ENCODE data around the gene PXN. TPM values are rescaled to one million over a fixed set of nuclear protein-coding genes. Genes with fewer than 3 reads are reported as not detected.

The PXN gene
- total and polyA plus RNA-seq, 2 of the 13 experiments (the other 11 are each of a cell fraction or from before 2014, with no cell fraction given), result 13.6 to 14.2 TPM

DNA sequence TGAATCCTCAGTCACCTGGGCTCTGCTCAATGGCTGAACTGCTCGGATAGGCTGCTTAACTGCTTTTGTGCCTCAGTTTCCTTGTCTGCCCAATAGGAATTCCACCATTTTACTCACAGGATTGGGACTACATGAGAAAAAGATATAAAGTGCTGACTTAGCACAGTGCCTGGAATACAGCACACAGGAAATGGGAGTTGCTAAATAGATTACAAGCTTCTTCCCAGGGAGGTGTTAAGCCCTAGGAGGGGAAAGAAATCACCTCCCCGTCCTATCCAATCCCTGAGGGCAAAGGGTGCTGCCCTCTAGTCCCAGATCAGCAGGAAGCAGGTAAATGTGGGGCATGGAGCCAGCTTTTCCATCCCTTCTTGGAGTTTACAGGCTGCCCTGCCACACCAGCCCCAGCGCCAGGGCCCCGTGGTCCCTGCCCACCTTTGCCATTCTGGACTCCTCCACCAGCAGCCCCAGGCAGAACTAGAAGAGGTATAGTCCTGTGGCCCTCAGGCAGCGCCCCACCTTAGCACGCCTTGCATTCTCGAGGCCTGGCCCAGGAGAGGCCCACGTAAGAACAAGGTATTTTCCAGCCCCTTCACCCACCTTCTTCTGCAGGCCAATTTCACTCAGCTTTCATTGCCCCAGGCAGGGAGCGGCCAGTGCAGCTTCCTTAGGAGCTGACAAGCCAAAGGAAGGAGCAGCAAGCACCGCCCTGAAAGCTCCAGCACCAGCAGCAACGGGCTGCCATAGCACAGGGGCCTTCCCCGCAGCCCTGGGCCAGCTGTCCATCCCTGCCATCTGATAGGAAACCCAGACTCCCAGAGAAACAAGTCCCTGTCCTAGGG, 35.8 kb downstream of the PXN start:
- H3K27me3 ChIP-seq (ENCODE audit: control insufficient read depth in 1 of 2, insufficient read depth in 2 of 2, low read length in 2 of 2), result no peaks in the 10 kb centered on the region
- peak overlapping the region; percentile 100 for H3K27ac ChIP-seq (ENCODE audit: extremely low read length, insufficient read depth, low read length)
- H3K9ac ChIP-seq (ENCODE audit: insufficient read depth, low read depth, low read length), result peak overlapping the region; percentile 84
- POLR2A ChIA-PET, result interaction anchor here (0.8 to 8.7 kb wide), 17 partner anchors 9 to 234 kb away, joined by 3 to 461 read pairs (median 10); partner anchors contain the start of genes PXN, RAB35, RNU4-1 and RNU4-2
- no peaks in the 10 kb centered on the region for H3K9me3 ChIP-seq (ENCODE audit: low read length)
- H2AFZ ChIP-seq (ENCODE audit: low read length), result no peak overlapping the region
- peaks cover 100% of the 10 kb centered on the region for H3K4me1 ChIP-seq (ENCODE audit: insufficient read depth, low read length)
- 0% methylated on average over 4 of the region's 12 CpGs for WGBS (ENCODE audit: low lambda C conversion rate)
- no peak for ATAC-seq
- peaks cover 9% of the 10 kb centered on the region for H3K79me2 ChIP-seq (ENCODE audit: insufficient read depth, low read length)
- DNase-seq (ENCODE audit: low spot score), result no peak
- BruUV-seq (replicated peaks), result no TSS peak
- peaks cover 2 to 5% of the 10 kb centered on the region in 2 experiments; a peak in 2 of 5 replicates for H3K36me3 ChIP-seq (replicated peaks in 1 of 2; ENCODE audit: control insufficient read depth in 1 of 2, insufficient read depth in 2 of 2, low read length in 2 of 2)
- H4K20me1 ChIP-seq (ENCODE audit: insufficient read depth, low read length), result no peaks in the 10 kb centered on the region
- peak overlapping the region; percentile 35 to 70 (median 46) for H3K4me3 ChIP-seq (replicated peaks in 1 of 3; ENCODE audit: insufficient read depth in 1 of 3, low read depth in 2 of 3, low read length in 3 of 3)
- in situ Hi-C loops (cut with HindIII; ENCODE audit: extremely low pct_ligation_motif_present, low pct_unique_long_range_greater_than_20kb) (loop anchor here (5.0 kb wide), 1 partner anchor 38 kb away; the partner anchor contains the start of gene PXN), intact Hi-C loops (cut with micrococcal nuclease; ENCODE audit: unreplicated experiment) (no loop called here)
- CTCF ChIA-PET (ENCODE audit: low intra/inter-chr PET ratio, low total read pairs), result interaction anchor here (3.3 kb wide), 1 partner anchor 36 kb away, joined by 51 read pairs; the partner anchor contains the start of gene PXN
- H3K4me2 ChIP-seq (ENCODE audit: low read depth, low read length), result peak overlapping the region; percentile 97
- no peak for FAIRE-seq
- TF ChIP-seq HNF4G (IDR thresholded peaks at IDR 0.05; ENCODE audit: borderline replicate concordance, low read depth, low read length) (0 out of 2 replicates have a peak, but pooled peaks have one; percentile 13), HNF4G (CRISPR knock-in tag; IDR thresholded peaks at IDR 0.05; ENCODE audit: borderline replicate concordance, low read depth) (no peak), ZNF589 (CRISPR knock-in tag; conservative IDR thresholded peaks at IDR 0.05) (0 out of 2 replicates have a peak, but pooled peaks have one; percentile 39), MAFF (IDR thresholded peaks at IDR 0.05; ENCODE audit: low read depth, low read length) (peak; percentile 98), ZNF382 (CRISPR knock-in tag; IDR thresholded peaks at IDR 0.05; ENCODE audit: borderline replicate concordance) (no peak), ZNF761 (CRISPR knock-in tag; conservative IDR thresholded peaks at IDR 0.05) (no peak), ZSCAN21 (CRISPR knock-in tag; IDR thresholded peaks at IDR 0.05; ENCODE audit: borderline replicate concordance) (peak; percentile 13; the same call in 1 of the 2 replicates), AGO2 (optimal IDR thresholded peaks at IDR 0.05; ENCODE audit: low read depth, low read length) (peak; percentile 56), MAFG (CRISPR knock-in tag; IDR thresholded peaks at IDR 0.05) (peak; percentile 62), ZNF768 (CRISPR knock-in tag; IDR thresholded peaks at IDR 0.05) (peak; percentile 9; the same call in 1 of the 2 replicates), ISL2 (CRISPR knock-in tag; IDR thresholded peaks at IDR 0.05) (0 out of 2 replicates have a peak, but pooled peaks have one; percentile 16), ZKSCAN5 (CRISPR knock-in tag; IDR thresholded peaks at IDR 0.05) (peak; percentile 81; the same call in 1 of the 2 replicates), SAP130 (CRISPR knock-in tag; IDR thresholded peaks at IDR 0.05; ENCODE audit: low read depth) (no peak), MAFK (conservative IDR thresholded peaks at IDR 0.05 in 1 of 2, IDR thresholded peaks at IDR 0.05 in 1 of 2; ENCODE audit: low read length in 2 of 2) (peak; percentile 99), ZSCAN31 (CRISPR knock-in tag; IDR thresholded peaks at IDR 0.05; ENCODE audit: low read depth) (0 out of 2 replicates have a peak, but pooled peaks have one; percentile 12), PCBP1 (IDR thresholded peaks at IDR 0.05; ENCODE audit: borderline replicate concordance, low read depth, low read length) (no peak), EP300 (IDR thresholded peaks at IDR 0.05; ENCODE audit: low read depth in 2 of 2, low read length in 2 of 2) (0 out of 4 replicates have a peak, but pooled peaks of 1 of the 2 experiments have one; percentile 1), EP300 (CRISPR knock-in tag; IDR thresholded peaks at IDR 0.05; ENCODE audit: borderline replicate concordance) (no peak), GABPA (IDR thresholded peaks at IDR 0.05; ENCODE audit: low read depth, low read length) (no peak), GABPA (CRISPR knock-in tag; IDR thresholded peaks at IDR 0.05; ENCODE audit: low read depth) (peak; percentile 6; the same call in 1 of the 2 replicates), ETV5 (CRISPR knock-in tag; IDR thresholded peaks at IDR 0.05; ENCODE audit: borderline replicate concordance) (peak; percentile 24; the same call in 1 of the 2 replicates), ZNF230 (CRISPR knock-in tag; IDR thresholded peaks at IDR 0.05) (no peak)

All from HepG2 (cell line).